Measurements from ENCODE around the gene EPHA3.

- TF ChIP-seq POLR2A (IDR thresholded peaks at IDR 0.05), result no peak
- TF ChIP-seq CTCF (IDR thresholded peaks at IDR 0.05), result no peak
Measured at GRCh38 chr3:89184151-89184995, 77.0 kb downstream of the EPHA3 start.
